Lower lobe of right lung (tissue), 2 donors: Measurements from ENCODE around the gene KLF5. TPM values are rescaled to one million over a fixed set of nuclear protein-coding genes. Genes with fewer than 3 reads are reported as not detected.
"Not testable (repeated sequence)": the region's sequence is repeated elsewhere in the genome, so short reads cannot be mapped to it uniquely, and the experiment has no call there.

ENCODE experiments used
- ATAC-seq, 2 donors: fragments of 200-7000 bp; cut with Tn5 transposase; one replicate each; pipeline ENCODE4 v1.9.1; 2020 to 2022; ENCODE audit warnings: mild to moderate bottlenecking in 2 of 2, moderate library complexity in 2 of 2
- DNase-seq: peaks from one replicate; pipeline ENCODE4 v3.0.0-alpha.2; 2020
- H3K27ac ChIP-seq: fragments of 200-600 bp; one replicate; pipeline ENCODE4 v1.8.0; 2022
- H3K27me3 ChIP-seq: fragments of 200-600 bp; one replicate; pipeline ENCODE4 v1.8.0; 2022; ENCODE audit warnings: low read depth
- H3K36me3 ChIP-seq: fragments of 200-600 bp; one replicate; pipeline ENCODE4 v1.8.0; 2022; ENCODE audit warnings: mild to moderate bottlenecking
- H3K4me1 ChIP-seq: fragments of 200-600 bp; one replicate; pipeline ENCODE4 v1.8.0; 2022
- H3K4me3 ChIP-seq: fragments of 200-600 bp; one replicate; pipeline ENCODE4 v1.8.0; 2022; ENCODE audit warnings: mild to moderate bottlenecking
- H3K9me3 ChIP-seq: fragments of 200-600 bp; one replicate; pipeline ENCODE4 v1.8.0; 2022
- CTCF ChIP-seq: fragments of 200-600 bp; IDR thresholded peaks from one replicate; pipeline ENCODE4 v1.8.0; 2022; ENCODE audit warnings: antibody characterized with exemption, mild to moderate bottlenecking
- intact Hi-C: fragments of 100-400 bp; cut with DNase I; formaldehyde crosslinking; loops from one replicate; pipeline ENCODE4 v1.11.0; 2022
- total RNA-seq: library from RNA; stranded (reverse); fragmentation: NEBNext Ultra II Directional; extraction: Animal tissue kit (Norgen Biotek cat#: 25700); gene quantifications from one replicate; pipeline ENCODE4 v1.2.1, GENCODE V29; 2021
- donor health status: DM: no; HTN: yes; CAD: no; lungs with severe emphysema.

KLF5 gene
- total RNA-seq, 1 donor from 2014 or later = 46.6 TPM

- ATAC-seq (no peak), DNase-seq (no peak)
- intact Hi-C loops = no loop called here
- H3K36me3 ChIP-seq = no peaks in the 10 kb centered on the region
- H3K4me3 ChIP-seq = no peak overlapping the region
- H3K27me3 ChIP-seq = no peaks in the 10 kb centered on the region
- TF ChIP-seq CTCF = no peak
- no peaks in the 10 kb centered on the region for H3K9me3 ChIP-seq
- H3K27ac ChIP-seq = no peak overlapping the region
- no peaks in the 10 kb centered on the region for H3K4me1 ChIP-seq
Measured at GRCh38 chr13:73040484-73040883, 18.3 kb upstream of the KLF5 start.

- TF ChIP-seq CTCF = no peak
- no peak overlapping the region for H3K27ac ChIP-seq
Measured at GRCh38 chr13:73040968-73041596, 17.7 kb upstream of the KLF5 start.

GRCh38 chr13:73045031-73045430, 13.8 kb upstream of the KLF5 start:
- H3K27me3 ChIP-seq = no peaks in the 10 kb centered on the region
- H3K9me3 ChIP-seq = no peaks in the 10 kb centered on the region
- DNase-seq (no peak), ATAC-seq (no peak)
- no peaks in the 10 kb centered on the region for H3K4me1 ChIP-seq
- no peak overlapping the region for H3K4me3 ChIP-seq
- H3K36me3 ChIP-seq = no peaks in the 10 kb centered on the region
- intact Hi-C loops = no loop called here
- no peak overlapping the region for H3K27ac ChIP-seq
- no peak for TF ChIP-seq CTCF

More at GRCh38 chr13:73040968-73041596, 17.7 kb upstream of the KLF5 start:
- ATAC-seq (no peak), DNase-seq (no peak)
- no peaks in the 10 kb centered on the region for H3K27me3 ChIP-seq
- H3K36me3 ChIP-seq = no peaks in the 10 kb centered on the region
- H3K4me3 ChIP-seq = no peak overlapping the region
- H3K4me1 ChIP-seq = no peaks in the 10 kb centered on the region
- intact Hi-C loops = no loop called here
- no peaks in the 10 kb centered on the region for H3K9me3 ChIP-seq

GRCh38 chr13:73048615-73049014, 10.2 kb upstream of the KLF5 start:
- H3K27me3 ChIP-seq, H3K27ac ChIP-seq, H3K4me3 ChIP-seq, DNase-seq, H3K36me3 ChIP-seq, intact Hi-C loops, H3K9me3 ChIP-seq, H3K4me1 ChIP-seq, ATAC-seq: not testable (repeated sequence)

GRCh38 chr13:73054712-73055111, 4.1 kb upstream of the KLF5 start:
- Histone ChIP-seq H3K27me3 (peaks cover 19% of the 10 kb centered on the region), H3K9me3 (no peaks in the 10 kb centered on the region), H3K36me3 (no peaks in the 10 kb centered on the region), H3K4me1 (peaks cover 9% of the 10 kb centered on the region), H3K4me3 (no peak overlapping the region), H3K27ac (no peak overlapping the region)
- no peak for DNase-seq
- TF ChIP-seq CTCF = no peak
- no peak for ATAC-seq
- intact Hi-C loops = no loop called here

GRCh38 chr13:73055813-73056564, 2.8 kb upstream of the KLF5 start:
- intact Hi-C loops = no loop called here
- DNase-seq = no peak
- peaks cover 19% of the 10 kb centered on the region for H3K27me3 ChIP-seq
- no peaks in the 10 kb centered on the region for H3K36me3 ChIP-seq
- no peak overlapping the region for H3K27ac ChIP-seq
- H3K9me3 ChIP-seq = no peaks in the 10 kb centered on the region
- peaks cover 17% of the 10 kb centered on the region for H3K4me1 ChIP-seq
- no peak overlapping the region for H3K4me3 ChIP-seq
- no peak for ATAC-seq
- no peak for TF ChIP-seq CTCF
